PC-3 (cell line): Measurements from ENCODE around the gene CELA3B. TPM values are rescaled to one million over a fixed set of nuclear protein-coding genes. Genes with fewer than 3 reads are reported as not detected.

ENCODE experiments used
- ATAC-seq: fragments of 200-7000 bp; cut with Tn5 transposase; 2 replicates; pipeline ENCODE4 v1.9.1; 2020; ENCODE audit warnings: mild to moderate bottlenecking, moderate library complexity
- BruUV-seq: library from RNA; stranded (reverse); fragments of 400-500 nt; replicated peaks from 2 replicates; lab custom pipeline; 2021; lab: Mats Ljungman, UMichigan
- CTCF ChIA-PET: fragments of 300-600 bp; sonication (Branson Sonifier 250); formaldehyde crosslinking; loops from one replicate; lab custom pipeline; 2022; ENCODE audit warnings: antibody characterized with exemption; lab: Charles Lee
- POLR2A ChIA-PET: fragments of 300-600 bp; sonication (Branson Sonifier 250); formaldehyde crosslinking; loops from one replicate; lab custom pipeline; 2022; ENCODE audit warnings: antibody characterized with exemption; ENCODE audit not compliant: unreplicated experiment; lab: Charles Lee
- DNase-seq: peaks from one replicate; pipeline ENCODE4 v3.0.0-alpha.2; 2015
- H2AFZ ChIP-seq: fragments of 300-600 bp; sonication (generic); 2 replicates; pipeline ENCODE4 v1.6.0; 2016; ENCODE audit warnings: antibody characterized with exemption, low read length
- H3F3A ChIP-seq: fragments of 300-600 bp; sonication (generic); one replicate; pipeline ENCODE4 v1.6.0; 2017; ENCODE audit warnings: antibody characterized with exemption, low read length, control low read depth, mild to moderate bottlenecking; ENCODE audit not compliant: unreplicated experiment
- H3K27ac ChIP-seq: fragments of 300-600 bp; sonication (generic); 2 replicates; pipeline ENCODE4 v1.5.1; 2016; ENCODE audit warnings: mild to moderate bottlenecking, low read length
- H3K27me3 ChIP-seq: fragments of 300-600 bp; sonication (generic); 2 replicates; pipeline ENCODE4 v1.6.1; 2016; ENCODE audit warnings: low read length, mixed read lengths
- H3K36me3 ChIP-seq: fragments of 300-600 bp; sonication (generic); 2 replicates; pipeline ENCODE4 v1.6.1; 2016; ENCODE audit warnings: low read depth, mixed run types, low read length, mixed read lengths
- H3K4me1 ChIP-seq: fragments of 300-600 bp; sonication (generic); 2 replicates; pipeline ENCODE4 v1.5.1; 2016; ENCODE audit warnings: low read length; ENCODE audit not compliant: insufficient read depth
- H3K4me2 ChIP-seq: fragments of 300-600 bp; sonication (generic); 2 replicates; pipeline ENCODE4 v1.6.0; 2016; ENCODE audit warnings: low read length
- H3K4me3 ChIP-seq: fragments of 300-600 bp; sonication (generic); 2 replicates; pipeline ENCODE4 v1.5.1; 2016; ENCODE audit warnings: mild to moderate bottlenecking, low read length, mixed read lengths
- H3K79me2 ChIP-seq: fragments of 300-600 bp; sonication (generic); 2 replicates; pipeline ENCODE4 v1.6.1; 2017; ENCODE audit warnings: low read length, mixed read lengths
- H3K9ac ChIP-seq: fragments of 300-600 bp; sonication (generic); 2 replicates; pipeline ENCODE4 v1.6.0; 2016; ENCODE audit warnings: mild to moderate bottlenecking, low read length
- H3K9me2 ChIP-seq: fragments of 300-600 bp; sonication (generic); replicated peaks from 2 replicates; pipeline ENCODE4 v1.6.1; 2016; ENCODE audit warnings: mixed run types, low read length, mixed read lengths
- H3K9me3 ChIP-seq: fragments of 300-600 bp; sonication (generic); 2 replicates; pipeline ENCODE4 v1.6.1; 2016; ENCODE audit warnings: low read length, mixed read lengths
- H4K20me1 ChIP-seq: fragments of 300-600 bp; sonication (generic); 2 replicates; pipeline ENCODE4 v1.6.1; 2016; ENCODE audit warnings: low read length, mixed read lengths
- EZH2 ChIP-seq: fragments of 300-600 bp; sonication (generic); IDR thresholded peaks from one replicate; pipeline ENCODE4 v1.6.1; 2017; ENCODE audit warnings: antibody characterized with exemption, mild to moderate bottlenecking, low read length; ENCODE audit not compliant: unreplicated experiment
- EZH2phosphoT487 ChIP-seq: fragments of 300-600 bp; sonication (generic); IDR thresholded peaks from 2 replicates; pipeline ENCODE4 v1.6.1; 2018; ENCODE audit warnings: mild to moderate bottlenecking, antibody characterized with exemption, low read length, borderline replicate concordance
- intact Hi-C: fragments of 100-400 bp; cut with micrococcal nuclease; formaldehyde crosslinking; loops from 2 replicates; pipeline ENCODE4 v1.9.0; 2023
- total RNA-seq: library from RNA; depleted of rRNA; stranded (reverse); fragments of >200 nt; gene quantifications from 2 replicates; pipeline ENCODE4 v1.2.3, GENCODE V29; 2014
- TF ChIP-seq, protein P1 (sequence below): fragments of 300-600 bp; sonication (generic); conservative IDR thresholded peaks from 2 replicates; pipeline ENCODE4 v1.5.1; 2017; ENCODE audit warnings: antibody characterized with exemption, low read depth, mild to moderate bottlenecking, low read length

The CELA3B gene
- total RNA-seq, 1 experiment from 2014 or later: not detected

DNA sequence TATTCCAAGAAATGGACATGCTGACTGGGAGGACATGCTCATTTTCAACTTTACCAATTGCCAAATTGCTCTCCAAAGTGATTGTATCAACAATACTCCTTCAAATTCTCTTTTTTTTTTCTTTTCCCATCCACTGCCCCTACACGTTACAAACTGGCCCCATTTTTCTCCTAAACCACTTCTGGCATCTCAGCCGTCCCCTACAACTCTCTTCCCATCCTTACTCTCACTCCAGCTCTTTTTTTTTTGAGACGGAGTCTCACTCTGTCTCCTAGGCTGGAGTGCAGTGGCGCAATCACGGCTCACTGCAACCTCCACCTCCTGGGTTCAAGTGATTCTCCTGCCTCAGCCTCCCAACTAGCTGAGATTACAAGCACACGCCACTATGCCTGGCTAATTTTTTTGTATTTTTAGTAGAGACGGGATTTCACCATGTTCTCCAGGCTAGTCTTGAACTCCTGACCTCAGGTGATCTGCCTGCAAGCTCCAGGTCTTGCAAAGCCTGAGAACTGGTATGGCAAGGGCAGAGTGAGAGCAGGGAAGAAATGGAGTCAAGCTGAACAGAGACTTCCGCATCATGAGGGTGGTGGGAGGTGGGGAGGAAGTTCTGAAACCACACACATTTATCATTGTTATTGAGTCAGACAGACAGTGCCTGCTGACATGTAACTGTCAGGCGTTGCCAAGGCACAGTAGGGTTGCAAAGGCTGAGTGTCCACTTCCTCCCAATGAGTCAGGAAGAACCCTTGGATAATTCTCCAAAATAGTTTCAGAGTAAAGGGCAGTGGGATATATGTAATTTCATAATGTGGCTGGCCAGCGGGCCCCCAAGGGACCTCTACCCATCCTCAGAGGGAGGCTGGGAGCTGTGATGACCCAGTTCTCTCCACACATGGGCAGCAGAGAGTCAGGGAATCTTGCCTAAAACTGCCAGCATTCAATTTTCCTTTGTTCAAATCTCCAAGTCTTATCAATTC is 42.0 kb downstream of the CELA3B start:
- no peaks in the 10 kb centered on the region for H3K36me3 ChIP-seq
- peak; percentile 97 for DNase-seq
- H3K27ac ChIP-seq: peak overlapping the region; percentile 82
- no peaks in the 10 kb centered on the region for H3K79me2 ChIP-seq
- H3K9me3 ChIP-seq: no peaks in the 10 kb centered on the region
- ATAC-seq: peak; percentile 97
- ChIA-PET POLR2A (no interaction called here), CTCF (interaction anchor here (0.6 kb wide), 1 partner anchor 243 kb away, joined by 4 read pairs; no protein-coding TSS in a partner anchor)
- H3K9ac ChIP-seq: peak overlapping the region; percentile 41
- no peaks in the 10 kb centered on the region for H3K9me2 ChIP-seq
- 0 out of 2 replicates have a peak overlapping the region, but pooled peaks have one; percentile 2 for H2AFZ ChIP-seq
- H3K27me3 ChIP-seq: no peaks in the 10 kb centered on the region
- H3K4me2 ChIP-seq: peak overlapping the region; percentile 36
- no peak overlapping the region for H3K4me3 ChIP-seq
- BruUV-seq: TSS peak; percentile 40
- intact Hi-C loops: loop anchor here (1.0 kb wide), 1 partner anchor 22 kb away; no protein-coding TSS in a partner anchor
- no peaks in the 10 kb centered on the region for H4K20me1 ChIP-seq
- no peaks in the 10 kb centered on the region for H3F3A ChIP-seq
- H3K4me1 ChIP-seq: peaks cover 16% of the 10 kb centered on the region
- TF ChIP-seq, protein P1, sequence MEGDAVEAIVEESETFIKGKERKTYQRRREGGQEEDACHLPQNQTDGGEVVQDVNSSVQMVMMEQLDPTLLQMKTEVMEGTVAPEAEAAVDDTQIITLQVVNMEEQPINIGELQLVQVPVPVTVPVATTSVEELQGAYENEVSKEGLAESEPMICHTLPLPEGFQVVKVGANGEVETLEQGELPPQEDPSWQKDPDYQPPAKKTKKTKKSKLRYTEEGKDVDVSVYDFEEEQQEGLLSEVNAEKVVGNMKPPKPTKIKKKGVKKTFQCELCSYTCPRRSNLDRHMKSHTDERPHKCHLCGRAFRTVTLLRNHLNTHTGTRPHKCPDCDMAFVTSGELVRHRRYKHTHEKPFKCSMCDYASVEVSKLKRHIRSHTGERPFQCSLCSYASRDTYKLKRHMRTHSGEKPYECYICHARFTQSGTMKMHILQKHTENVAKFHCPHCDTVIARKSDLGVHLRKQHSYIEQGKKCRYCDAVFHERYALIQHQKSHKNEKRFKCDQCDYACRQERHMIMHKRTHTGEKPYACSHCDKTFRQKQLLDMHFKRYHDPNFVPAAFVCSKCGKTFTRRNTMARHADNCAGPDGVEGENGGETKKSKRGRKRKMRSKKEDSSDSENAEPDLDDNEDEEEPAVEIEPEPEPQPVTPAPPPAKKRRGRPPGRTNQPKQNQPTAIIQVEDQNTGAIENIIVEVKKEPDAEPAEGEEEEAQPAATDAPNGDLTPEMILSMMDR: peak; percentile 61
- no peak for TF ChIP-seq EZH2
- no peak for TF ChIP-seq EZH2phosphoT487

GRCh38 chr1:22021061-22021460 is 44.2 kb downstream of the CELA3B start:
- no TSS peak for BruUV-seq
- ChIA-PET POLR2A (no interaction called here), CTCF (no interaction called here)
- TF ChIP-seq EZH2phosphoT487 (no peak), EZH2 (no peak)
- TF ChIP-seq, protein P1: no peak
- H3K4me1 ChIP-seq: peaks cover 24% of the 10 kb centered on the region
- DNase-seq (no peak), ATAC-seq (no peak)
- intact Hi-C loops: no loop called here
- H3K9me2 ChIP-seq: no peaks in the 10 kb centered on the region
- H3K9ac ChIP-seq: no peak overlapping the region
- no peak overlapping the region for H2AFZ ChIP-seq
- no peaks in the 10 kb centered on the region for H4K20me1 ChIP-seq
- H3K9me3 ChIP-seq: no peaks in the 10 kb centered on the region
- peaks cover 2% of the 10 kb centered on the region for H3K79me2 ChIP-seq
- H3K27me3 ChIP-seq: no peaks in the 10 kb centered on the region
- no peak overlapping the region for H3K4me3 ChIP-seq
- no peak overlapping the region for H3K4me2 ChIP-seq
- no peaks in the 10 kb centered on the region for H3K36me3 ChIP-seq
- H3F3A ChIP-seq: no peaks in the 10 kb centered on the region
- H3K27ac ChIP-seq: no peak overlapping the region
